Heart right ventricle (tissue), 16 donors: ENCODE data around the gene ZSCAN31. TPM values are rescaled to one million over a fixed set of nuclear protein-coding genes. Genes with fewer than 3 reads are reported as not detected.
A peak's percentile ranks its signal among the peaks of the same experiment; 100 is the strongest.

ENCODE experiments used
- ATAC-seq, 8 donors: fragments of 200-7000 bp; cut with Tn5 transposase; one replicate each; pipeline ENCODE4 v1.9.1; 2020; ENCODE audit warnings: mild to moderate bottlenecking in 8 of 8, moderate library complexity in 8 of 8, moderate number of reproducible peaks in 1 of 8
- DNase-seq, 2 donors: peaks; one replicate each; pipeline ENCODE4 v3.0.0-alpha.2; 2020
- H3K27ac ChIP-seq, 10 donors: fragments of 200-600 bp; sonication (generic) in 2 of 10; one replicate each; pipeline versions ENCODE4 v1.5.0 to v1.8.0; 2020 to 2022; ENCODE audit warnings: mild to moderate bottlenecking in 3 of 10
- H3K27me3 ChIP-seq, 7 donors: fragments of 200-600 bp; one replicate each; pipeline ENCODE4 v1.8.0; 2021 to 2022; ENCODE audit warnings: mild to moderate bottlenecking in 2 of 7
- H3K36me3 ChIP-seq, 9 donors: fragments of 200-600 bp; sonication (generic) in 1 of 9; one replicate each; pipeline versions ENCODE4 v1.5.0 to v1.8.0; 2020 to 2022; ENCODE audit warnings: mild to moderate bottlenecking in 2 of 9
- H3K4me1 ChIP-seq, 9 donors: fragments of 200-600 bp; sonication (generic) in 1 of 9; one replicate each; pipeline versions ENCODE4 v1.5.0 to v1.8.0; 2020 to 2022; ENCODE audit warnings: mild to moderate bottlenecking in 4 of 9
- H3K4me3 ChIP-seq, 10 donors: fragments of 200-600 bp; sonication (generic) in 2 of 10; one replicate each; pipeline versions ENCODE4 v1.5.0 to v1.8.0; 2020 to 2022; ENCODE audit warnings: mild to moderate bottlenecking in 7 of 10, moderate library complexity in 2 of 10
- H3K9me3 ChIP-seq, 11 donors: fragments of 200-600 bp in 10 of 11; sonication (generic) in 2 of 11; one replicate each; pipeline versions ENCODE4 v1.5.0 to v1.8.0; 2013 to 2022; ENCODE audit warnings: mild to moderate bottlenecking in 2 of 11, control low read depth in 1 of 11, moderate library complexity in 1 of 11
- WGBS, 2 donors: extraction: QIAGEN DNeasy Blood & Tissue Kit; methylation state at CpG; one replicate each; pipeline ENCODE4 v1.1.7; 2013; ENCODE audit warnings: inconsistent platforms in 1 of 2; 5-methylcytosine and 5-hydroxymethylcytosine counted together
- intact Hi-C, 10 donors: fragments of 100-400 bp; cut with DNase I; formaldehyde crosslinking; loops; one replicate each; pipeline versions ENCODE4 v1.11.1 to v1.14.2; 2022
- polyA plus RNA-seq, 2 donors: library from polyadenylated mRNA; stranded (reverse); fragments of 200-250 nt; gene quantifications; one replicate each; pipeline ENCODE4 v1.2.3, GENCODE V29; 2013
- total RNA-seq, 10 donors: library from RNA; stranded (reverse); fragmentation: NEBNext Ultra II Directional in 3 of 10; extraction: Animal tissue kit (Norgen Biotek cat#: 25700) in 3 of 10; gene quantifications; one replicate each; pipeline versions ENCODE4 v1.2.1 to v1.2.4, GENCODE V29; 2021 to 2023
- TF ChIP-seq, protein P1 (sequence below), 9 donors: fragments of 200-600 bp; sonication (generic) in 2 of 9; IDR thresholded peaks; one replicate each; pipeline versions ENCODE4 v1.5.0 to v1.8.0; 2021 to 2022; ENCODE audit warnings: antibody characterized with exemption in 9 of 9, mild to moderate bottlenecking in 5 of 9, moderate library complexity in 1 of 9
- donor health status: Arrhythmogenic right ventricular cardiomyopathy.
- donor health status: ischemic (EF 13 %, LVEDD 7.1; RV severe dilation, severe dysfunction).
- donor health status: healthy with polysubstance abuse.
- donor health status: DM: no; HTN: yes; CAD: no.
- donor health status: DM: no; HTN: no; CAD: no.
- donor health status: ischemic (EF 25% LVEDD 6.9; RV normal size, moderate dysfunction).
- donor health status: ischemic (EF 25% LVEDD 5.7; RV mildly dilated, moderate dysfunction).
- donor health status: healthy.
- donor health status: DM: yes; HTN: yes; CAD: no.
- donor health status: Ischemic cardiomyopathy.
- donor health status: ischemic (EF 35%, LVEDD 5.7; RV mildly dilated, moderate dysfunction).
- donor health status: nonischemic (EF 11% LVEDD 7.7; RV severe dilation, severe dysfunction).
- donor health status: DM: yes; HTN: yes; CAD: no.
- donor health status: PGD.
- donor health status: ischemic (EF 29% LVEDD 5.4; RV normal size, mild dysfunction).
- donor health status: nonischemic (EF 23%, LVEDD 6.1; RV moderate dilation, normal function).

ZSCAN31 gene
- total and polyA plus RNA-seq, 12 donors, result 3.3 to 17.4 (median 11.2) TPM

DNA sequence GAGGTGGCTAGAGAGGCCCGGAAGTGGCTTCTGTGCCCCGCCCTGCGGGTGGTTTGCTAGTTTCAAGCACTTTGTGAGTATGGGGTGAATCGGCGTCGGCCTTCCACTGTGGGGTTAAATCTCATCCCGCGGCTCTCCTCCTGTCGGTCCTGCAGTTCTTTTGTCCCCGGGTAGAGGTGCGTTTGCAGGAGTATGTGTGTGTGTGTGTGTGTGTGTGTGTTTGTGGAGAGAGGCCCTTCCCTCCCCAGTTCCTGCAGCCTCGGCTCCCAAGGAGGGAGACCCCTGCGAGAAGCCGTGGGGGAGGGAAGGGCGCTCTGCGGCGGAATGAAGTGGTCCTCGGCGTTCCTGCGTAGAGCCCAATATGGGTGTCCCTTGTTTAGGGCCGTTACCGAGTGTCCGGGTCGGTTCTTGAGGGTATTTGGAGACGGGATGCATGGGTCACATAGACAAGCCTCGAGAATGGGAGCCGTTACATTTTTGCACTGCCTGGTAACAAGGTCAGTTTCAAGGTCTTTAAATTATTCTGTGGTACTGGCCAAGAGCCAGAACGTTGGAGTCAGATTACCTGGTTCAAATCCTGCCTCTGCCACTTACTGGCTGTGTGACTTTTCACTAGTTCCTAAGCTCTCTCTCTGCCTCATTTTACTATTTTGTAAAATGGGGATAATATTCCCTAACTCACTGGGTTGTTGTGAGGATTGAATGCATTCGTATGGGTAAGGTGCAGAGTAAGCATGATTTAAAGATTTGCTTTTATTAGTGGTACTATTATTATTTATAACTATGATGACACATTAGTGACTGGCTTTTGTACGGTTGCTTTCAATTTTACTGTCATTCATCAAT is 14.2 kb upstream of the ZSCAN31 start, which contains the start of gene ZKSCAN3:
TSS of gene ZKSCAN3 (plus strand) at position 56 of the 846 bp plus-strand sequence. CDS start 9,640 bp downstream, outside the sequence.
- Histone ChIP-seq H3K27ac (peak within 1 kb of the TSS; percentile 28 to 90 (median 78)), H3K4me1 (peaks cover 3 to 36% (median 24%) of the 10 kb centered on the region in 9 donors), H3K36me3 (no peaks in the 10 kb centered on the region), H3K4me3 (peak within 1 kb of the TSS; percentile 61 to 88 (median 78)), H3K27me3 (no peaks in the 10 kb centered on the region), H3K9me3 (no peaks in the 10 kb centered on the region)
- ATAC-seq, result peak; percentile 93 to 97 (median 96)
- intact Hi-C loops, result loop anchor here in 8 of 10 donors (2.0 to 10.0 kb wide), 9 partner anchors 13 to 445 kb away; partner anchors contain the start of genes ZSCAN26 (in 3 of the 8), ZSCAN9 (in 3 of the 8), NKAPL (in 1 of the 8) and PGBD1 (in 1 of the 8)
- TF ChIP-seq, protein P1, sequence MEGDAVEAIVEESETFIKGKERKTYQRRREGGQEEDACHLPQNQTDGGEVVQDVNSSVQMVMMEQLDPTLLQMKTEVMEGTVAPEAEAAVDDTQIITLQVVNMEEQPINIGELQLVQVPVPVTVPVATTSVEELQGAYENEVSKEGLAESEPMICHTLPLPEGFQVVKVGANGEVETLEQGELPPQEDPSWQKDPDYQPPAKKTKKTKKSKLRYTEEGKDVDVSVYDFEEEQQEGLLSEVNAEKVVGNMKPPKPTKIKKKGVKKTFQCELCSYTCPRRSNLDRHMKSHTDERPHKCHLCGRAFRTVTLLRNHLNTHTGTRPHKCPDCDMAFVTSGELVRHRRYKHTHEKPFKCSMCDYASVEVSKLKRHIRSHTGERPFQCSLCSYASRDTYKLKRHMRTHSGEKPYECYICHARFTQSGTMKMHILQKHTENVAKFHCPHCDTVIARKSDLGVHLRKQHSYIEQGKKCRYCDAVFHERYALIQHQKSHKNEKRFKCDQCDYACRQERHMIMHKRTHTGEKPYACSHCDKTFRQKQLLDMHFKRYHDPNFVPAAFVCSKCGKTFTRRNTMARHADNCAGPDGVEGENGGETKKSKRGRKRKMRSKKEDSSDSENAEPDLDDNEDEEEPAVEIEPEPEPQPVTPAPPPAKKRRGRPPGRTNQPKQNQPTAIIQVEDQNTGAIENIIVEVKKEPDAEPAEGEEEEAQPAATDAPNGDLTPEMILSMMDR (IDR thresholded peaks at IDR 0.05), result no peak
- 1 to 2% methylated on average over 30 of the region's 30 CpGs for WGBS, 2 donors
- DNase-seq, result peak; percentile 82 to 85

- H3K36me3 ChIP-seq, result no peaks in the 10 kb centered on the region
- ATAC-seq, result no peak
- peak overlapping the region; percentile 61 to 88 (median 78) for H3K4me3 ChIP-seq
- no peaks in the 10 kb centered on the region for H3K9me3 ChIP-seq
- no peak for DNase-seq
- intact Hi-C loops, result loop anchor here in 1 of 10 donors (10.0 kb wide), 1 partner anchor 65 kb away; the partner anchor contains the start of gene PGBD1
- peak overlapping the region; percentile 28 to 90 (median 78) for H3K27ac ChIP-seq
- H3K4me1 ChIP-seq, result peaks cover 0 to 29% (median 17%) of the 10 kb centered on the region in 9 donors
- H3K27me3 ChIP-seq, result no peaks in the 10 kb centered on the region
- TF ChIP-seq, protein P1 (IDR thresholded peaks at IDR 0.05), result no peak
- 1 to 3% methylated on average over 9 of the region's 9 CpGs for WGBS, 2 donors
These were observed 13.5 kb upstream of the ZSCAN31 start for GRCh38 chr6:28349344-28349891.

DNA sequence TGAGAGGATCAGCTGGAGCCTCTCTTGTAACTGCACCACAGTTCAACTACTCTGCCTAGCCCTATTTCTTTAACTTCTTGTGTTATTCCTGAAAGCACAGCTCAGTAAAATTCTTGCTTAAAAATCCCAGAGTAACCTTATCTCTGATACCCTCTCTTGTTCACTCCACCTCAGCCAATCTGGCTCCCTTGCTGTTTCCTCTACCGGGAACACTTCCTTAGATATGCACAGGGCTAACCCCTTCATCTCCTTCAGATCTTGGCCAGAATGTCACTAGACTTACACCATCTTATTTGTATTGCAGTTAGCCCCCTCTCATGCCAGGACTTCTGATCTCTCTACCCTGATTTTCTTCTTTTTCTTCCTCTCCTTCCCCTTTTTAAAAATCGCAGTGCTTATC is 11.2 kb upstream of the ZSCAN31 start:
- no peak overlapping the region for H3K27ac ChIP-seq
- H3K36me3 ChIP-seq, result no peaks in the 10 kb centered on the region
- H3K4me3 ChIP-seq, result no peak overlapping the region
- TF ChIP-seq, protein P1 (IDR thresholded peaks at IDR 0.05), result no peak
- 24% methylated on average over 2 of the region's 2 CpGs for WGBS, 2 donors
- intact Hi-C loops, result loop anchor here in 1 of 10 donors (10.0 kb wide), 1 partner anchor 62 kb away; the partner anchor contains the start of gene PGBD1
- ATAC-seq (no peak), DNase-seq (no peak)
- peaks cover 0 to 26% (median 15%) of the 10 kb centered on the region in 9 donors for H3K4me1 ChIP-seq
- no peaks in the 10 kb centered on the region for H3K9me3 ChIP-seq
- H3K27me3 ChIP-seq, result no peaks in the 10 kb centered on the region

DNA sequence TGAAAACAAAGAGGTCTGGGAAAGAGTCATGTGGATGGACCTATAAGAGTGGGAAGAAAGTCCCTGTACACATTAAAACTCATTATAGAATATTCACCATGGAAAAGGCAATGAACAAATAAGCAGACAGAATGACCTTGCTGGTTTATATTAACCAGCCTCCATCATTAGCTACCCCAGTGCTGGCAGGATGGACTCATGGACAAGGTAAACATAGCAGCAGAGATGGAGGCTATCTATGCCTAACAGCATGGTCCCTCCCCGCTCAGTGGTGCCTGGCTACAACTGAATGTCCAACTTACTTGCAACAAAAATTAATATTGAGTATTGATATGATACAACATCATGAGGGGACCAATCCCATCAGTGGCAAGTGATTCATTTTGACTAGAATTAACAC is 9.3 kb upstream of the ZSCAN31 start:
- peaks cover 0 to 9% (median under 1%) of the 10 kb centered on the region in 9 donors for H3K4me1 ChIP-seq
- H3K4me3 ChIP-seq, result no peak overlapping the region
- TF ChIP-seq, protein P1 (IDR thresholded peaks at IDR 0.05), result no peak
- H3K27me3 ChIP-seq, result no peaks in the 10 kb centered on the region
- no peak overlapping the region for H3K27ac ChIP-seq
- H3K36me3 ChIP-seq, result peaks cover 0 to 8% (median 0%) of the 10 kb centered on the region in 9 donors
- no peak for DNase-seq
- ATAC-seq, result no peak
- peaks cover 0 to 13% (median 0%) of the 10 kb centered on the region in 11 donors for H3K9me3 ChIP-seq
- intact Hi-C loops, result loop anchor here in 1 of 10 donors (10.0 kb wide), 1 partner anchor 60 kb away; the partner anchor contains the start of gene PGBD1
- WGBS, 2 donors, result 97% methylated on average over 1 of the region's 1 CpG
